HuH-7.5 (cell line): ENCODE data around the gene ALG6.
"Not testable (repeated sequence)": the region's sequence is repeated elsewhere in the genome, so short reads cannot be mapped to it uniquely, and the experiment has no call there.

Experiments
- DNase-seq: peaks from one replicate; pipeline ENCODE4 v3.0.0; 2011; ENCODE audit warnings: low spot score

The ALG6 gene

DNA sequence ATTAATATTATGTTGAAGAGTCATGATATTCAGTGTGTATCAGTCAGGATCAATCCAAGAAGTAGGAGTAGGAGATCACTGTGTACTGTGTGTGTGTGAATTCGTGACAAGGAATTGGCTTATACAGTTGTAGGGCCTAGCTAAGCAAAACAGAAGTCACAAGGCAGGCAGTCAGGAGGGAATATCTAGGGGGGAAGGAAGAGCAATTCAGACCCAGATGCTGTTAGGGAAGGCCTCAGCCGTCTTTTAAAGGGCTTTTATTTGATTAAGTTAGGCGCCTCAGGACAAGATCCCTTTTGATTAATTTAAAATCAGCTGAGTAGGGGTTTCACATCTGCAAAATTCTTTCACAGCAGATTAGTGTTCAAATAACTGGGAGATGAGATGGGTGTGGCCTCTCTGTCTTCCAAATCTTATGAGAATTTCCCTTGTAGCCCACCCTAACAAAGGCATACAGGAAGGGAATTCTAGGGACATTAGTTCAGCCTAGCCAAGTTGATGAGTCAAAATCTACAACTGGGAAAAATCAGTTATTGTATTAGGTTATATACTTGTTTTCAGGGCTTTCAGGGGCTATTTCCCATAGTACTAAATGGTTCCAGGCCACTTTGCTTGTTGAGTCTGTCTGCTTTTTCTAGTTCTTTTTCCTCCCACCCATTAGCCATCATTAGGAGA is 47.4 kb downstream of the ALG6 start:
- no peak for DNase-seq

GRCh38 chr1:63418101-63418500 is 50.7 kb downstream of the ALG6 start:
- no peak for DNase-seq

GRCh38 chr1:63420746-63421145 is 53.3 kb downstream of the ALG6 start:
- not testable (repeated sequence) for DNase-seq

- no peak for DNase-seq
Measured at GRCh38 chr1:63423649-63424048, 56.2 kb downstream of the ALG6 start.

DNA sequence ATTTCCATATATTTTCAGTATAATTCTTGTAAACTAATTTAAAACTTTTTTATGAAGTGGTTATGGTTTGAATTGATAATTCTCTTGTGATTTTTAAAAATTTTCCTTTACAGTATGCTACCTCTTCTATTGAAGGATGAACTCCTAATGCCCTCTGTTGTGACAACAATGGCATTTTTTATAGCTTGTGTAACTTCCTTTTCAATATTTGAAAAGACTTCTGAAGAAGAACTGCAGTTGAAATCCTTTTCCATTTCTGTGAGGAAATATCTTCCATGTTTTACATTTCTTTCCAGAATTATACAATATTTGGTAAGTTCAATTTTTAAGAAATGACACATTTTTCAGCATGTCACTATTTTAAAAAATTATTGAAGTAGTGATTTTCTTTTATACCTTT is 61.4 kb downstream of the ALG6 start:
- no peak for DNase-seq

DNA sequence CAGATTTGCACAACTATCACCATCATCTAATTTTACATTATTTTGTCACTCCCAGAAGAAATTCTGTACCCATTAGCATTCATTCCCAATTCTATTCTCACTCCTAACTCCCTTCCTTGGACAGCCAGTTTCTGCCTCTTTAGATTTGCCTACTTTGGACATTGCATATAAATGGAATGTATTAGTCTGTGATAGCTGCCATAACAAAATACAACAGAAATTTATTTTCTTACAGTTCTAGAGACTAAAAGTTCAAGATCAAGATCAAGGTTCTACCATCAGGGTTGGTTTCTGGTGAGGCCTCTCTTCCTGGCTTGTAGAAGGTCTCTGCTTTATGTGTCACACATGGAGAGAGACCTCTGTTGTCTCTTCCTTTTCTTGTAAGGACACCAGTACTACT is 61.9 kb downstream of the ALG6 start:
- no peak for DNase-seq

GRCh38 chr1:63435161-63435560 is 67.7 kb downstream of the ALG6 start:
- DNase-seq = no peak

DNA sequence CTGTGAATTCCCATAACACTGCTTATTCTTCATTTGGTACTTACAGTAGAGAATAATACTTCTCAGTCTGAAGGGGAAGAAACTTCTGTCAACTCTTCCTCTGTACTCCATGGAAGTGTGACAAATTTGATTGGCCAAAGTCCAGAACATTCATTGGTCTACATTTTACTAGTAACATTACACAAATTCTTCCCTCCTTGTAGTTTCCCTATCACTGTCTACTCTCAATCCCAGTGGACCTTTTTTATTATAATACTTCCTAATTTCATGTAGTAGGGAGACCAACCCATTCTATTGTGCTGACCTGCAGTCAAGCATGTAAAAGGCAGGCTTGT is 74.7 kb downstream of the ALG6 start:
- no peak for DNase-seq

DNA sequence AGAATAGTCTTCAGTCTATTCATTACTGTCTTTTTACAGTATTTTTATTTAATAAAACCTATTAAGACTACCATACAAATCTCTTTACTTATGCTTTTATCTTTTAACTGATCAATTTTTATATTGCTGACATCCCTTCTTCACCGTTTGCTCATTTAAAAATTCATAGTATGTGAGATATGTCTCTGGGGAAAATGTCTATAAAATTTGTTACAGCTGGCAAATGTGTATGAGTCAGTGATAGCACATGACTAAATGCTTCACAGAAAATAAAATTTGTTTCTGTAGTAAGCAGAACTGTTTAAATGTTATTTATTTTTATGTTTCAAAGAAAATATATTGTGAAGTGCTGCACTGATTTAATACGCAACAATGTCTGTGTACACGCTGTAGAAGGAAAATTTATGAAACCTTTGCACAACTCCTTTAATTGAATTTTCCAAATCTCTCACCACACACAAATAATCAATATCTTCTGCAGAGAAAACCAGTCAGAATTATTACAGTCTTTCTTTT is 81.4 kb downstream of the ALG6 start:
- no peak for DNase-seq

DNA sequence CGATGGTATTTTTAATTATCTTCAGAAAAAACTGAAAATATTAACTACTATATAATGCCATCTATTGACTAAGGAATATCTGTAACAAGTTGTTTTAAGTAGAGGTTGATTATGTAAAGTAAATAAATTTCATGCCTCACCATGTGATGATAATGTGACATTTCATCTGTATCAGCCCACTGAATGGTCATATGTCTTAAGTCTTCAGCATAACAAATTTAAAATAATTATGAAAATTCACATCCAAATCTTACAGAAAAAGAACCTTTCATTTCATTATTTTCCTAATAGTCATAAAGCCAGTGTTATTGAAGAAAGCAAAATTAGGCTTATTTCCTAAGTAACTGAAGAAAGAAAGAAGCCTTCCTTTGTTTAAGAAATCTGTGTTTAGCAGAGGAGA is 83.0 kb downstream of the ALG6 start:
- DNase-seq = no peak

DNA sequence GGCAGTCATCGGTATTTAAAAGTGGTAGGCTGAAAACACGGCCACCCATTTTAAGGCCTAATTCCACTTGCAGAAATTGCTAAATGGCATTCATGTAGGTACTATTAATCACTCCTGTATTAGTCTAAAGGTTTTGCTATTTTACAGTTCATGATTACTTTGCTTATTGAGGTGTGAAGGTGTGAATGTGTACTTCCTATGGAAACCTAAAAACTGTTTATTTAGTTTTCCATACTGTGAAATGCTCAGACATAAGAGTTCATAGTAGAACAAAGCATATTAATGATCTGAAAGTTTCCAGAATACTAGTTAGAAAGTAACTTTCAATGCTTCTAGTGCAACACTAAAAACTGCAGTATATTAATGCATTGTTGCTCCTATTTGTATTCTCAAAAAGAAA is 85.8 kb downstream of the ALG6 start:
- DNase-seq = no peak

DNA sequence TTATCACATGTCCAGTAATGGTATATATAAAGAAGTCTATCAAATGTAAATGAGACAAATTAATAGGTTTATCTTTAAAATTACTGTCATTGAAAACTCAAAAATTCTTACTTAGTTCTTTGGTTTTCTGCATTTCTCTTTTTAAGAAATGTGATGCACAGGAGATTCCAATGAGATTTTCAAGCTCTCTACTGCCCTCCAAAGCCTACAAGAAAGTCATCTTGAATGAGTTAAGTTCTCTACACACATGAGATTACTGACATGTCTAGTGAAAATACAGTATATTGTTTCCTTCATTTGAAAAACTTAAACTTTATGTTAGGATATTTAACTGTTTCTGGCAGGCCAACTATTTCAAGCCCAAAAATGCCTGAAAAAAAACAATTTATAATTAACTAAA is 86.8 kb downstream of the ALG6 start:
- no peak for DNase-seq

DNA sequence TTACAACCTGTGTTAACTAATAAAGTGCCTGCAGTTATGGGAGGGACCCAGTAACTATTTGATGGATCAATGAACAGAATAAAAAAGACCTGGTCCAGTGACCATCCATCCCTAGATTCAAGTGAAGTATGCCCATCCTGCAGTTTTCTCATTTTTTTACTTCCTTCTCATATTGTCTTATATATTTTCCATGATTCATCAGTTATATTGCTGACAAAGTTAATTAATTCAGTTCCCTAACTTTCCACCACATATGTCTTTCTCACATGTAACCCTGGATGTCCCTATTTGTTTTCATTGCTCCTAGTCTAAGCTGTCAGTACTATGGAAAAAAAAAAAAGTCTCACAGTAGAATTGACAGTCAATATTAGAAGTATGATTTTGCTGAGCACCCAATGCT is 91.3 kb downstream of the ALG6 start:
- no peak for DNase-seq

DNA sequence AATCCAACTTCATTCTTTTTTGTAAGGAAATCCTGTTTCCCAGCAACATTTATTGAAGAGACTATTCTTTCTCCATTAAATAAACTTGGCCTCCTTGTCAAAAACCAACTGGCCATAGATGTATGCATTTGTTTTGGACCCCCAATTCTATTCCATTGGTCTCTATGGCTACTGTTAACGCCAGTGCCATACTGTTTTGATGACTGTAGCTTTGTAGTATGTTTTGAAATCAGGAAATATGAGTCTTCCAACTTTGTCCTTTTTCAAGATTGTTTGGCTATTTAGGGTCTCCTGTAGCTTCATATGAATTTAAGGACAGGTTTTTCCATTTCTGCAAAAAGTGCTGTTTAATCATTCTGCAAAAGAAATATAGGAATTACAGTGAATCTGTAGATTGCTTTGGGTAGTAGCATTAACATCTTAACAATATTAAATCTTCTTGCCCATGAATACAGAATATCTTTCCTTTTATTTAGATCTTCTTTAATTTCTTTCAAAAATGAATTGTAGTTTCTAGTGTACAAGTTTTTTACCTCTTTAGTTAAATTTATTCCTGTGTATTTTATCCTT is 94.3 kb downstream of the ALG6 start:
- DNase-seq = no peak

GRCh38 chr1:63463248-63463647 is 95.8 kb downstream of the ALG6 start:
- DNase-seq = no peak

- no peak for DNase-seq
Measured at GRCh38 chr1:63466181-63466580, 98.8 kb downstream of the ALG6 start.

GRCh38 chr1:63466759-63467158 is 99.3 kb downstream of the ALG6 start:
- DNase-seq = no peak

- not testable (repeated sequence) for DNase-seq
Measured at GRCh38 chr1:63468683-63469082, 101.3 kb downstream of the ALG6 start.

- DNase-seq = no peak
Measured at GRCh38 chr1:63475761-63476160, 108.3 kb downstream of the ALG6 start.

GRCh38 chr1:63480057-63480456 is 112.6 kb downstream of the ALG6 start:
- no peak for DNase-seq

- DNase-seq = no peak
Measured at GRCh38 chr1:63486629-63487028, 119.2 kb downstream of the ALG6 start.

DNA sequence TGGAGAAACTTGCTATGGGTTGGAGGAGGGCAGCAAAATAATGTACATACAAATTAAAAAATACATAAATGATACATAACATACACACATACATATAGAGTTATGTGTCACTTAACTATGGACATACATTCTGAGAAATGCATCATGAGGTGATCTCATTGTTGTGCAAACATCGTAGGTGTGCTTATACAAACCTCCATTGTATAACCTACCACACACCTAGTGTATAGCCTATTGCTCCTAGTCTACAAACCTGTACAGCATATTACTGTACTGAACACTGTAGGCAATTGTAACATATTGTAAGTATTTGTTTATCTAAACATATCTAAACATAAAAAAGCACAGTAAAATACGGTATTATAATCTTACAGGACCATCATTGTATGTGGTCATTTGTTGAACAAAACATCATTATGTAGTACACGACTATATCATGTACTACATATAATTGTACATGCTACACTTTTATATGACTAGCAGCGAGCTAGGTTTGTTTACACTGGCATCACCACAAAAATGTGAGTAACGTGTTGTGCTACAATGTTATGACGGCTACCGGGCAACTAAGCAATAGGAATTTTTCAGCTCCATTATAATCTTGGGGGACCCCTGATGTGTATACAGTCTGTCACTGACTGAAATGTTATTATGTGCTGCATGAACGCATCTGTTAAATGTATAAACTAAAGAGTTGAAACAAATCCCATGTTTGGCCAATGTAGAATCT is 120.1 kb downstream of the ALG6 start:
- no peak for DNase-seq
